ENCODE data around the gene GRAMD4. TPM values are rescaled to one million over a fixed set of nuclear protein-coding genes. Genes with fewer than 3 reads are reported as not detected.

The GRAMD4 gene
- total RNA-seq, 1 donor from 2014 or later, result 30.9 TPM

GRCh38 chr22:46687048-46687444, 66.9 kb downstream of the GRAMD4 start:
- no peak for DNase-seq (ENCODE audit: low read depth in 2 of 2)

- DNase-seq (ENCODE audit: low read depth in 2 of 2), result no peak
These were observed 67.3 kb downstream of the GRAMD4 start for GRCh38 chr22:46687460-46687859.

GRCh38 chr22:46688949-46689348, 68.8 kb downstream of the GRAMD4 start:
- no peak for DNase-seq (ENCODE audit: low read depth in 2 of 2)

GRCh38 chr22:46690146-46690545, 70.0 kb downstream of the GRAMD4 start:
- no peak for DNase-seq (ENCODE audit: low read depth in 2 of 2)

GRCh38 chr22:46691571-46691970, 71.4 kb downstream of the GRAMD4 start:
- DNase-seq (ENCODE audit: low read depth in 2 of 2), result no peak

DNA sequence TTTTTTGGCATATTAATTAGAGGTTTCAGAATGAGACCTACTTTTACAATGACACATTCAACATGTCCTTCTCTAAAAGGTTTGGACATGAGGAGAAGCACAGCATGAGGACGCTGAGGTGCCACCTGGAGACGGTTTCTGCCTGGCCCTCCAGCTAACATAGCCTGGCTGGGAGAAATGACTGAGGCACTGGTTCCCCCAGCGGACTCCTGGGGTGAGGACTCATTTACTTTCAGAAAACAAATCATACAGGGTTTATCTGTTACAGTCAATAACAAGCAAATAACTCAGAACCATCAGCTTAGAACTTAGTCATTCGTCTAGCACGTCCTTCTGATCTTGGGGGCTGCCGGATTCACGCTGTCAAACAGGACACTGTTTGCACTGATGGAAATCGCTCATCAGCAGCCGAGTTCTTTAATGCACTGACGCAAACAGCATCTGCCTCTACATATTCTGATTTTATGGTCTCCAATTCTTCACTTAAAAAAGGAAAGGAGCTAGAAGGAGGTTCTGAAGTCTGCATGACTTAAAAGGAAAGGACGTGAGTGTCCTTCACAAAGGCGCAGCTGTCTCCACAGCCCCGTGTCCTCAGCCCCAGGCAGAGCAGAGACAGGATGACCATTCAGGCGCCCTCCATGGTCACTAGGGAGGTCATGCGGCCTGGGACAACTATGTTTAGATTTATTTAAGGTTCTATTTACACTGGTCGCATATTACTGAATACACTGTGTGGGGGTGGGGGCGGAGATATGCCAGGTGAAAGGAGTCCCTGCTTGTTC, 73.6 kb downstream of the GRAMD4 start:
- no peak for DNase-seq (ENCODE audit: low read depth in 2 of 2)

DNA sequence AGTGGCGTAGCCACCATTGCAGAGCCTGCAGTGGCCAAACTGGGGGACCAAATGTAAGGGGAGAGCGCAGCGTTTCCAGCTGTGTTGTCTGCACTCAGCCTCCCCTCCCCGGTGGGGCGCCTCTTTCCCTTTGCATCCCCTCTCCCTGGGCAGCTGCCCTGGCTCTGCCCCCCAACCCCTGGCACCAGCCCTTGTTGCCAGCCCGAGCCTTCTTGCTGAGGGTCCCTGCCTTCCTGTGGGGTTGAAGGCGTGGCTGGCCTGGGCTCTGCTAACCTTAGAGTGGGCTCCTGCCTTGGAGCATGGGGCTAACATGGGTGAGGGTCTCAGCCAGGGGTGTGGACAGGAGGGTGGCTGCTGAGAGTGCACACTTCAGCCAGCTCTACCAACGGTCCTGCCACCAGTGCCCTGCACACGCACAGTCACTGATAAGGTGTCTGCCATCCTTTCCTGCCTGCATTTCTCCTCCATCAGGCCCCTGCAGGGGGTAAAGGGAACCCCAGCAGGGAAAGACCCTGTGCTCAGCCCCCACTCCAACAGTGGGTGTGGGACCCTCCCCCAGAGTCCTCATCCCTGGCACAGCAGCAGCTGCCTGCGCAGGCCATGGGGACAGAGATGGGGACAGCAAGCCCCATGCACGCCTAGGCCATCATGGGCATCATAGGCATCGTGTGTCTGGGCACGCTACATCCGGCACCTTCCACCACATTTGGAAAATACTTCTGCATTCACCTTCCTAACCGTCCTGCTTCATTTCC, 74.4 kb downstream of the GRAMD4 start:
- DNase-seq (ENCODE audit: low read depth in 2 of 2), result no peak

GRCh38 chr22:46695346-46696228, 75.4 kb downstream of the GRAMD4 start:
- DNase-seq (ENCODE audit: low read depth in 2 of 2), result no peak

DNA sequence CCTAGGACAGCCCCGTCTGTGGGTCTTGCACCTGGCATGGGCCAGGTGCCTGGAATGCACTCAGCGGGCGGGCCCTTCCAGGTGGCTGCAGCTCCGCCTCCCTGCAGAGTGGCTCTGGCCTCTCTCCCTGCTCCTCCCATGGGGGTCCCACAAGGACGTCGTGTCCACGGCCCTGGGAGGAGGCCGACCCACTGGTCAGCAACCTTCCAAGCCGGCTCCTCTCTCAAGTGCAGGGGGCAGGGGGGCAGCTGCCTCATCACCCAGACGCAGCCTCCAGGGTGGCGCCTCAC, 76.0 kb downstream of the GRAMD4 start:
- DNase-seq (ENCODE audit: low read depth in 2 of 2), result no peak

GRCh38 chr22:46696614-46697013, 76.4 kb downstream of the GRAMD4 start:
- DNase-seq (ENCODE audit: low read depth in 2 of 2), result no peak

DNA sequence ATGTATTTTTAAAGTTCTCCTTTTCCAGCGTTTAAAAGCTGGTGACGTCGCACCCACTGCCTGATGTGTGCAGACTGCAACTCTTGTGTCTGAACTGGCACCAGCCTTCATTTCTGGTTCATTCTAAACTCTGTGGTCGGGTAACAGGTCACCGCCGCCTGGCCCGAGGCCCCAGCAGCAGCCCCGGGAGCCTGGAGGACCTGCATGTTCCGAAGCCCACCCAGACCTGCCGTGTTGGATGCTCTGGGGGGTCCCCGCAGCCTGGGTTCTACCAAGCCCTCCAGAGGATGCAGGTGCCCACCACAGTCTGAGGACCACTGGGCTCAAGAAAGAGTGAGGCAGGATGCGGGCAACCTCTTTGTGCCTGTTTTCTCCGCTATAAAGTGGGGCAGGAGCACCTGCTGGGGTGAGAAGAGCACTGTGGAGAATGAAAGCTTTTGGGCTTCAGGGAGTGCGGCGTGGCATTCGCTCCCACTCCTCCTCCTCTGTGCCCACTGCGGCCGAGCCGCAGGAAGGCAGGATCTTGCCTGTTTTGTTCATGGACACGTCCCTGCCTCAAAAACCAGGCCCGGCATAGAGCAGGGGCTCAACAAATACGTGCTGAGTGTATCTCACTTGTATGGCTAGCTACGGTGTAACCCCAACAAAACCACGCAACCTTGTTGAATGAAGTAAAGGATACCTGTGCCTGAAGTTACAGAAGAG, 77.8 kb downstream of the GRAMD4 start:
- DNase-seq (ENCODE audit: low read depth in 2 of 2), result no peak

DNA sequence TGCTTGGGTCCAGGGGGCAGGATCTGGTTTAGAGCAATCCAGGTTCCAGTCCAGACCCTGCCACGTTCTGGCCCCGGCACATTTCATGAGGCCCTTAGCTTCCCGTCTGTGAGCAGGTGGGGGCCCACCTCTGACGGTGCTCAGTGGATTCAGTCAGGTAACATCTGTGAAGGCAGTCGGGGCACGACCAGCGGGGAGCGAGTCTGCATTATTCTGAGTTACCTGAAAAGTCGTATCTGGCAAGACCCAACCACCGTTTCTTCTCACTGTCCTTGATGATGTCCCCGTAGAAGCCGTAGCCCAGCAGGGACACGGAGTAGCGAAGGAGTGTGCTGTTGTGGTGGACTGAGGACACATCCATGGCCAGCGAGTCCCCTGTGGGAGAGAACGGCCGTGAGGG, 78.9 kb downstream of the GRAMD4 start:
- DNase-seq (ENCODE audit: low read depth in 2 of 2), result no peak

GRCh38 chr22:46701262-46701661, 81.1 kb downstream of the GRAMD4 start:
- no peak for DNase-seq (ENCODE audit: low read depth in 2 of 2)

- no peak for DNase-seq (ENCODE audit: low read depth in 2 of 2)
These were observed 83.2 kb downstream of the GRAMD4 start for GRCh38 chr22:46703171-46703995.

DNA sequence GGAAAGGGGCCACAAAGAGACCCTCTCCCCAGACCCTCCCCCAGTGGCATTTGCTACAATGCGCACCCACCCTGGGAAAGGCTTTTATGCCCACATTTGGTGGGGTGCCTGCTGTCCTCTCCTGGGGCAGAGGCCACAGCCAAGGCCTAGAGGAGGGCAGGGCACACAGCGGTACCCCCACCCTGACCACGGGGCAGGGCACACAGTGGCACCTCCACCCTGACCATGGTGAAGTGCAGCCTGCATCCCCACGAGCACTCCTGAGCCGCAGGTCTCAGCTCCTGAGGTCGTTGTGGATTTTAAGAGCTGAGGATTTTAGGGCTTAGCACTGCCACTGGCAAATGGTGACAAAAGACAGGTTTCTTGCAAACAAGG, 83.8 kb downstream of the GRAMD4 start:
- DNase-seq (ENCODE audit: low read depth in 2 of 2), result no peak

GRCh38 chr22:46706060-46706459, 85.9 kb downstream of the GRAMD4 start:
- no peak for DNase-seq (ENCODE audit: low read depth in 2 of 2)

DNA sequence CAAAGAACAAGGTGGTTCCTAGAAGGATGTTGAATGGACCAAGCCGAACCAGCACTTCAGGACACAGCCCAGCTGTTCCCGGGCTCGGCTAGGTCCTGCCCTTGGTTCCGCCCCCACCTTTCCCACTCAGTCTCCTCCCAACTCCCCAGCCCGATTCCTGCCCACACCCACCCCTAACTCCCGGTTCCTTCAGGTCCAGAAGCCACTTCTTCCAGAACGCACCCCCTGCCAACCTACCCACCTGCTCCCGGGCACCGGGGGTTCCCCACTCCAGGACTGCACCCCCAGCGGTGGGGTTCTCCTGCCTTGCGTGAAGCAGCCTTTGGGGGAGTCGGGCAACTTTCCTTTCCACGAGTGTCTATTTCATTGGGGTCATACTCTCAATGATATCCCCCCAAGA, 87.1 kb downstream of the GRAMD4 start:
- DNase-seq (ENCODE audit: low read depth in 2 of 2), result no peak

GRCh38 chr22:46707827-46708570, 87.8 kb downstream of the GRAMD4 start:
- DNase-seq (ENCODE audit: low read depth in 2 of 2), result no peak

DNA sequence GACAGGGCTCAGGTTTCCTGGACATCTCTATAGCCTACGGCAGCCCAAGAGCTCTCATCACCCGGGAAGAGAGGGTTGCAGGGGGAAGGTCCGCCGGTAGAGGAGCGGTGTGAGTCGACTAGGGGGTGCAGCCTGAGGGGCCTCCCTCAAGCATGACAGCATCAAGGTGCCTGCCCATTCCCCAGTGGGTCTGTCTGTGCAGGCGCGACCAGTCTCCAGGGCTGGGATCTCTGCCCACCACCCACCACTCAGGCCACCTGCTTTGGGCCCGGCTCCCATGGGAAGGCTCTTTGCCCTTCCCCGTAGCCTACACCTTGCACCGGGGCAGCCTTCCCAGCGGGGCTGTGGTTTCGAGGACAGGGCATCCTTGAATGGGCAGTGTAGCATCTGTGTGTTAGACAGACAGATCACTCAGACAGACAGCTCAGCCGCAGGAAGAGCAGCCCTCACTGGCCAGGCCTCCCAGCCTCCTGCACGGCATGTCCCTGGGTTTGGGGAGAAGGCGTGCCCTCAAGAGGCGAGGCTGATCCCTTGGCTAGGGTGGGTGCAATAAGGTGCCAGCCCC, 88.7 kb downstream of the GRAMD4 start:
- DNase-seq (ENCODE audit: low read depth in 2 of 2), result no peak

- no peak for DNase-seq (ENCODE audit: low read depth in 2 of 2)
These were observed 90.6 kb downstream of the GRAMD4 start for GRCh38 chr22:46710806-46711205.

All from dermis microvascular lymphatic vessel endothelial cell (primary cell).